IMR-90 (cell line): ENCODE data around the gene ZNG1B.
"Not testable (repeated sequence)": the region's sequence is repeated elsewhere in the genome, so short reads cannot be mapped to it uniquely, and the experiment has no call there.

Experiments used
- POLR2A ChIP-seq: IDR thresholded peaks from 2 replicates; pipeline ENCODE4 v1.6.1; 2012; ENCODE audit warnings: mild to moderate bottlenecking, low read depth, low read length
- TF ChIP-seq, protein P1 (sequence below): conservative IDR thresholded peaks from 2 replicates; pipeline ENCODE4 v1.5.1; 2012; ENCODE audit warnings: mild to moderate bottlenecking, low read depth, low read length, improper control_type of control experiment

DNA sequence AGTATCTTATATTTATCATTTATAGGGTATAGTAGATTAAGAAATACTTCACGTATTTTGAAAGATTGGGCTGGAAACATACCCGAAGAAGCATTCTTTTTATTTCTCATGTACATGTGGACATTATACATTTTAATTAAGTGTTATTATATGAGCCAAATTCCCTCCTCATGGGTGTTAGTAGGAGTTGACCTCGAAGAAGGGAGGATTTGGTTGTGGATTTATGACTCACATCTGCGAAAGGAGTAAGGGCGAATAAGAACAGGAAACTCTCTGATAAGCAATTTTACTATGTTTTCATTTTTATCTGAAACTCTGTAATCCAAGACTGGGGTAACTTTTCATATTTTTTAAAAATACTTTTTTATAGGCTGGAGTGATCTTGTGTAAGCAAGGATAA is 84.0 kb downstream of the ZNG1B start:
- TF ChIP-seq, protein P1, sequence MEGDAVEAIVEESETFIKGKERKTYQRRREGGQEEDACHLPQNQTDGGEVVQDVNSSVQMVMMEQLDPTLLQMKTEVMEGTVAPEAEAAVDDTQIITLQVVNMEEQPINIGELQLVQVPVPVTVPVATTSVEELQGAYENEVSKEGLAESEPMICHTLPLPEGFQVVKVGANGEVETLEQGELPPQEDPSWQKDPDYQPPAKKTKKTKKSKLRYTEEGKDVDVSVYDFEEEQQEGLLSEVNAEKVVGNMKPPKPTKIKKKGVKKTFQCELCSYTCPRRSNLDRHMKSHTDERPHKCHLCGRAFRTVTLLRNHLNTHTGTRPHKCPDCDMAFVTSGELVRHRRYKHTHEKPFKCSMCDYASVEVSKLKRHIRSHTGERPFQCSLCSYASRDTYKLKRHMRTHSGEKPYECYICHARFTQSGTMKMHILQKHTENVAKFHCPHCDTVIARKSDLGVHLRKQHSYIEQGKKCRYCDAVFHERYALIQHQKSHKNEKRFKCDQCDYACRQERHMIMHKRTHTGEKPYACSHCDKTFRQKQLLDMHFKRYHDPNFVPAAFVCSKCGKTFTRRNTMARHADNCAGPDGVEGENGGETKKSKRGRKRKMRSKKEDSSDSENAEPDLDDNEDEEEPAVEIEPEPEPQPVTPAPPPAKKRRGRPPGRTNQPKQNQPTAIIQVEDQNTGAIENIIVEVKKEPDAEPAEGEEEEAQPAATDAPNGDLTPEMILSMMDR = not testable (repeated sequence)
- not testable (repeated sequence) for TF ChIP-seq POLR2A
